ENCODE data around the gene CPVL.

CPVL gene

GRCh38 chr7:29030781-29031275, 115.5 kb downstream of the CPVL start:
- Histone ChIP-seq H3K4me2 (no peak overlapping the region), H3K9ac (no peak overlapping the region)
- TF ChIP-seq Cebpa-rat (IDR thresholded peaks at IDR 0.05): no peak

GRCh38 chr7:29022291-29022988, 123.9 kb downstream of the CPVL start:
- Histone ChIP-seq H3K4me3 (no peak overlapping the region), H3K27me3 (no peaks in the 10 kb centered on the region; a peak in 1 of 22 replicates), H4K20me1 (no peaks in the 10 kb centered on the region), H3K9me3 (replicated peaks in 1 of 11) (peaks cover 50 to 68% (median 60%) of the 10 kb centered on the region in 11 experiments), H3K27ac (no peak overlapping the region), H3K4me1 (no peaks in the 10 kb centered on the region), H3K4me2 (no peak overlapping the region), H3K9ac (no peak overlapping the region), H3K36me3 (no peaks in the 10 kb centered on the region)
- TF ChIP-seq Cebpa-rat (IDR thresholded peaks at IDR 0.05): no peak

More at GRCh38 chr7:29030781-29031275, 115.5 kb downstream of the CPVL start:
- Histone ChIP-seq H3K4me3 (no peak overlapping the region), H3K27me3 (no peaks in the 10 kb centered on the region), H3K9me3 (replicated peaks in 1 of 11) (peaks cover 13 to 36% (median 24%) of the 10 kb centered on the region in 11 experiments), H3K36me3 (no peaks in the 10 kb centered on the region), H4K20me1 (no peaks in the 10 kb centered on the region), H3K27ac (no peak overlapping the region), H3K4me1 (no peaks in the 10 kb centered on the region)

- Histone ChIP-seq H3K36me3 (no peaks in the 10 kb centered on the region), H3K27me3 (no peaks in the 10 kb centered on the region; a peak in 1 of 22 replicates), H3K27ac (no peak overlapping the region), H3K4me3 (no peak overlapping the region), H3K9me3 (replicated peaks in 1 of 11) (peaks cover 37 to 42% (median 41%) of the 10 kb centered on the region in 11 experiments), H3K9ac (no peak overlapping the region), H3K4me1 (no peaks in the 10 kb centered on the region), H3K4me2 (no peak overlapping the region), H4K20me1 (no peaks in the 10 kb centered on the region)
- no peak for TF ChIP-seq Cebpa-rat (IDR thresholded peaks at IDR 0.05)
These were observed 126.4 kb downstream of the CPVL start for GRCh38 chr7:29019896-29020295.

GRCh38 chr7:29019387-29019786, 127.0 kb downstream of the CPVL start:
- no peak overlapping the region for H3K9ac ChIP-seq
- H3K4me3 ChIP-seq: no peak overlapping the region
- no peak overlapping the region for H3K4me2 ChIP-seq
- no peaks in the 10 kb centered on the region for H3K4me1 ChIP-seq
- H3K27ac ChIP-seq: no peak overlapping the region
- no peak for TF ChIP-seq Cebpa-rat (IDR thresholded peaks at IDR 0.05)
- H4K20me1 ChIP-seq: no peaks in the 10 kb centered on the region
- H3K27me3 ChIP-seq: no peaks in the 10 kb centered on the region; a peak in 1 of 22 replicates
- no peaks in the 10 kb centered on the region for H3K36me3 ChIP-seq
- H3K9me3 ChIP-seq (replicated peaks in 1 of 11): peaks cover 32 to 37% (median 36%) of the 10 kb centered on the region in 11 experiments

- no peaks in the 10 kb centered on the region for H4K20me1 ChIP-seq
- H3K27ac ChIP-seq: no peak overlapping the region
- H3K9me3 ChIP-seq (replicated peaks in 1 of 11): peaks cover 17 to 26% (median 20%) of the 10 kb centered on the region in 11 experiments
- no peaks in the 10 kb centered on the region for H3K36me3 ChIP-seq
- H3K9ac ChIP-seq: no peak overlapping the region
- no peak overlapping the region for H3K4me2 ChIP-seq
- no peak for TF ChIP-seq Cebpa-rat (IDR thresholded peaks at IDR 0.05)
- no peak overlapping the region for H3K4me3 ChIP-seq
- no peaks in the 10 kb centered on the region; a peak in 1 of 22 replicates for H3K27me3 ChIP-seq
- no peaks in the 10 kb centered on the region for H3K4me1 ChIP-seq
These were observed 128.6 kb downstream of the CPVL start for GRCh38 chr7:29017713-29018112.

- Histone ChIP-seq H3K4me3 (no peak overlapping the region), H3K9ac (no peak overlapping the region), H3K4me1 (peaks cover 0 to 6% (median 0%) of the 10 kb centered on the region in 10 experiments; a peak in 1 of 20 replicates), H3K36me3 (no peaks in the 10 kb centered on the region), H3K4me2 (no peak overlapping the region), H3K27me3 (no peaks in the 10 kb centered on the region; a peak in 1 of 22 replicates), H4K20me1 (no peaks in the 10 kb centered on the region), H3K27ac (no peak overlapping the region), H3K9me3 (replicated peaks in 1 of 11) (peaks cover 0 to 8% (median 0%) of the 10 kb centered on the region in 11 experiments; a peak in 3 of 22 replicates)
- TF ChIP-seq Cebpa-rat (IDR thresholded peaks at IDR 0.05): no peak
These were observed 131.6 kb downstream of the CPVL start for GRCh38 chr7:29014725-29015124.

- no peak for TF ChIP-seq Cebpa-rat (IDR thresholded peaks at IDR 0.05)
- Histone ChIP-seq H3K4me3 (no peak overlapping the region), H3K9me3 (replicated peaks in 1 of 11) (peaks cover 0 to 8% (median 0%) of the 10 kb centered on the region in 11 experiments; a peak in 3 of 22 replicates), H3K4me1 (peaks cover 0 to 6% (median 0%) of the 10 kb centered on the region in 10 experiments; a peak in 1 of 20 replicates), H3K27ac (no peak overlapping the region), H3K27me3 (no peaks in the 10 kb centered on the region), H3K9ac (no peak overlapping the region), H3K36me3 (no peaks in the 10 kb centered on the region), H3K4me2 (no peak overlapping the region), H4K20me1 (no peaks in the 10 kb centered on the region)
These were observed 132.4 kb downstream of the CPVL start for GRCh38 chr7:29013931-29014330.

GRCh38 chr7:29013082-29013695, 133.1 kb downstream of the CPVL start:
- Histone ChIP-seq H3K9ac (no peak overlapping the region), H3K4me3 (no peak overlapping the region), H3K9me3 (replicated peaks in 1 of 11) (peaks cover 0 to 8% (median 0%) of the 10 kb centered on the region in 11 experiments; a peak in 3 of 22 replicates), H3K36me3 (no peaks in the 10 kb centered on the region), H3K27me3 (no peaks in the 10 kb centered on the region), H3K4me2 (no peak overlapping the region), H4K20me1 (no peaks in the 10 kb centered on the region), H3K4me1 (peaks cover 0 to 6% (median 0%) of the 10 kb centered on the region in 10 experiments; a peak in 1 of 20 replicates), H3K27ac (no peak overlapping the region)
- TF ChIP-seq Cebpa-rat (IDR thresholded peaks at IDR 0.05): no peak

- H3K36me3 ChIP-seq: no peaks in the 10 kb centered on the region
- no peak for TF ChIP-seq Cebpa-rat (IDR thresholded peaks at IDR 0.05)
- H3K9ac ChIP-seq: no peak overlapping the region
- no peak overlapping the region for H3K4me3 ChIP-seq
- H3K9me3 ChIP-seq (replicated peaks in 1 of 11): peaks cover 4 to 15% (median 10%) of the 10 kb centered on the region in 11 experiments; a peak in 12 of 22 replicates
- H3K4me2 ChIP-seq: no peak overlapping the region
- H3K4me1 ChIP-seq: peaks cover 0 to 6% (median 0%) of the 10 kb centered on the region in 10 experiments; a peak in 1 of 20 replicates
- H3K27me3 ChIP-seq: no peaks in the 10 kb centered on the region
- no peaks in the 10 kb centered on the region for H4K20me1 ChIP-seq
- H3K27ac ChIP-seq: no peak overlapping the region
These were observed 136.4 kb downstream of the CPVL start for GRCh38 chr7:29009947-29010346.
